CD8-positive, alpha-beta memory T cell (primary cell): ENCODE results near the gene SH2D3C. TPM values are rescaled to one million over a fixed set of nuclear protein-coding genes. Genes with fewer than 3 reads are reported as not detected.

Experiments used
- CTCF ChIA-PET: fragments of 350-600 bp; sonication (Branson Sonifier 250); formaldehyde crosslinking; loops from one replicate; lab custom pipeline; 2021; ENCODE audit warnings: antibody characterized with exemption; lab: Charles Lee
- POLR2A ChIA-PET: fragments of 350-600 bp; sonication (Branson Sonifier 250); formaldehyde crosslinking; loops from one replicate; lab custom pipeline; 2021; ENCODE audit warnings: antibody characterized with exemption; lab: Charles Lee
- DNase-seq, 5 donors: peaks; one replicate each; pipeline versions ENCODE4 v3.0.0 to v3.0.0-alpha.2; 2020 to 2022; ENCODE audit warnings: mixed read lengths in 1 of 5
- H3K27ac ChIP-seq: one replicate; pipeline ENCODE4 v1.7.0; 2013; ENCODE audit warnings: low read depth, mild to moderate bottlenecking, low read length, moderate library complexity
- H3K27me3 ChIP-seq: 2 replicates; pipeline ENCODE4 v1.7.0; 2013; ENCODE audit warnings: low read length, mild to moderate bottlenecking; ENCODE audit not compliant: insufficient read depth, poor library complexity, severe bottlenecking
- H3K36me3 ChIP-seq: 2 replicates; pipeline ENCODE4 v1.7.0; 2013; ENCODE audit warnings: mild to moderate bottlenecking, low read length, moderate library complexity; ENCODE audit not compliant: insufficient read depth
- H3K4me1 ChIP-seq: 2 replicates; pipeline ENCODE4 v1.7.0; 2013; ENCODE audit warnings: mild to moderate bottlenecking, low read length, moderate library complexity; ENCODE audit not compliant: insufficient read depth
- H3K4me3 ChIP-seq: 2 replicates; pipeline ENCODE4 v1.7.0; 2013; ENCODE audit warnings: mild to moderate bottlenecking, low read length
- H3K9me3 ChIP-seq: 2 replicates; pipeline ENCODE4 v1.7.0; 2013; ENCODE audit warnings: mild to moderate bottlenecking, low read length
- H3K27ac Mint-ChIP-seq, 8 donors: one replicate each; pipeline ENCODE4 v1.8.0; 2020 to 2021; ENCODE audit warnings: mixed read lengths in 8 of 8, mild to moderate bottlenecking in 6 of 8, inconsistent platforms in 3 of 8, moderate library complexity in 3 of 8
- H3K27me3 Mint-ChIP-seq, 2 donors: one replicate each; pipeline ENCODE4 v1.8.0; 2020 to 2021; ENCODE audit warnings: mixed read lengths in 2 of 2, mild to moderate bottlenecking in 1 of 2, moderate library complexity in 1 of 2
- H3K36me3 Mint-ChIP-seq, 3 donors: one replicate each; pipeline ENCODE4 v1.8.0; 2020 to 2021; ENCODE audit warnings: mixed read lengths in 3 of 3, inconsistent platforms in 1 of 3, mild to moderate bottlenecking in 1 of 3
- H3K4me1 Mint-ChIP-seq, 3 donors: one replicate each; pipeline ENCODE4 v1.8.0; 2020 to 2021; ENCODE audit warnings: mixed read lengths in 3 of 3, inconsistent platforms in 1 of 3, mild to moderate bottlenecking in 1 of 3
- H3K4me3 Mint-ChIP-seq, 7 donors: one replicate each; pipeline ENCODE4 v1.8.0; 2020 to 2021; ENCODE audit warnings: mixed read lengths in 7 of 7, mild to moderate bottlenecking in 6 of 7, moderate library complexity in 4 of 7, inconsistent platforms in 2 of 7
- H3K9me3 Mint-ChIP-seq, 5 donors: one replicate each; pipeline ENCODE4 v1.8.0; 2020 to 2022; ENCODE audit warnings: mixed read lengths in 5 of 5, mild to moderate bottlenecking in 3 of 5, moderate library complexity in 2 of 5, inconsistent platforms in 1 of 5
- polyA plus RNA-seq: library from polyadenylated mRNA; unstranded; fragments of 300-500 nt; fragmentation: Illumina TruSeq; gene quantifications from one replicate; pipeline ENCODE4 v1.2.3, GENCODE V29; 2021
- total RNA-seq, 2 experiments: library from RNA; stranded (reverse); gene quantifications; one replicate each; pipeline ENCODE4 v1.2.3, GENCODE V29; 2021

Gene SH2D3C
- total and polyA plus RNA-seq, 3 experiments from 2014 or later, result 13.9 to 50.7 (median 14.1) TPM

DNA sequence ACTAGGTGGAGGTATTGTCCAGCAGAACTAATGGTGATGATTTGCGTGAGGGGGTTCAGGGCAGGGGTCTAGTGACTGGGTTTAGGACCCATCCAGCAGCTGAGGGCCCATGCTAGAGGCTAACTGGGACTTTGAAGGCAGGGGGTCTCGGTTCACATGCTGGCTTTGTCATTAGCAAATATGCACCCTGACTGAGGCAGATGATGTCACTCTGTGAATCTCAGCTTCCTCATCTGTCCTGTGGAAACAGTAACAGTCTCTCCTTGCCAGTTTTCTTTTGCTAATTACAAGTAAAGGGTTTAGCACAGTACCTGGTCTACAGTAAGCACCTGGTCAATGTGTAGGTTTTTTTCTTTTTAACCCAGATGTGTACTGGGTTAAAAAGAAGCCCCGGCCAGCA, 5.2 kb downstream of the SH2D3C start:
- no peak overlapping the region for H3K27ac ChIP-seq
- DNase-seq, result no peak
- no peaks in the 10 kb centered on the region for H3K27me3 ChIP-seq
- Mint-ChIP-seq H3K27me3 (no peaks in the 10 kb centered on the region), H3K9me3 (no peaks in the 10 kb centered on the region), H3K27ac (peak overlapping the region in 6 of 8 donors; percentile 10 to 98 (median 70)), H3K36me3 (peaks cover 0 to 51% (median 6%) of the 10 kb centered on the region in 3 donors), H3K4me1 (peaks cover 53 to 72% (median 70%) of the 10 kb centered on the region in 3 donors), H3K4me3 (peak overlapping the region in 1 of 7 donors; percentile 59)
- ChIA-PET POLR2A (interaction anchor here (0.6 to 1.0 kb wide), 2 partner anchors 12 to 29 kb away, joined by 3 to 6 read pairs; partner anchors contain the start of gene CDK9), CTCF (interaction anchor here (1.5 to 4.5 kb wide), 3 partner anchors 12 to 96 kb away, joined by 7 to 24 read pairs (median 17); partner anchors contain the start of genes CDK9 and TOR2A)
- H3K4me3 ChIP-seq, result no peak overlapping the region
- no peaks in the 10 kb centered on the region for H3K9me3 ChIP-seq
- peaks cover 52% of the 10 kb centered on the region for H3K4me1 ChIP-seq
- H3K36me3 ChIP-seq, result peaks cover 17% of the 10 kb centered on the region

DNA sequence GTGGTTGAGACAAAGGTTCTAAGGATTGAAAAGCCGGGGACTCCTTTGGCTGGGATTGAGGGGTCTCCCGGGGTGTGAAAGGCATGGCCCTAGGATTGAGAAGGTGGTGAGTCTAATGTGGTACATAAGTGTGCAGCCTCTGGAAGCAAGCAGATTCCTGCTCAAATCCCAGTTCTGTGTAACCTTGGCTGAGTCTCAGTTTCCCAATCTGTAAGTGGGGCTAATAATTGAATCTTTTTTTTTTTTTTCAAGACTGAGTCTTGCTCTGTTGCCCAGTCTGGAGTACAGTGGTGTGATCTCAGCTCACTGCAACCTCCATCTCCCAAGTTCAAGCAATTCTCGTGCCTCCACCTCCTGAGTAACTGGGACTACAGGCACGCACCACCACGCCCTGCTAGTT, 5.9 kb downstream of the SH2D3C start:
- Histone ChIP-seq H3K4me3 (no peak overlapping the region), H3K9me3 (no peaks in the 10 kb centered on the region), H3K4me1 (peaks cover 59% of the 10 kb centered on the region), H3K27me3 (no peaks in the 10 kb centered on the region), H3K27ac (no peak overlapping the region), H3K36me3 (peaks cover 17% of the 10 kb centered on the region)
- Mint-ChIP-seq H3K27me3 (no peaks in the 10 kb centered on the region), H3K27ac (peak overlapping the region in 5 of 8 donors; percentile 29 to 98 (median 61)), H3K4me3 (peak overlapping the region in 2 of 7 donors; percentile 22 to 64), H3K4me1 (peaks cover 53 to 74% (median 72%) of the 10 kb centered on the region in 3 donors), H3K36me3 (peaks cover 0 to 51% (median 5%) of the 10 kb centered on the region in 3 donors), H3K9me3 (no peaks in the 10 kb centered on the region)
- ChIA-PET CTCF (interaction anchor here (1.0 to 4.5 kb wide), 4 partner anchors 10 to 97 kb away, joined by 3 to 69 read pairs (median 16); partner anchors contain the start of genes CDK9 and TOR2A), POLR2A (interaction anchor here (1.0 kb wide), 1 partner anchor 13 kb away, joined by 3 read pairs; the partner anchor contains the start of gene CDK9)
- no peak for DNase-seq

DNA sequence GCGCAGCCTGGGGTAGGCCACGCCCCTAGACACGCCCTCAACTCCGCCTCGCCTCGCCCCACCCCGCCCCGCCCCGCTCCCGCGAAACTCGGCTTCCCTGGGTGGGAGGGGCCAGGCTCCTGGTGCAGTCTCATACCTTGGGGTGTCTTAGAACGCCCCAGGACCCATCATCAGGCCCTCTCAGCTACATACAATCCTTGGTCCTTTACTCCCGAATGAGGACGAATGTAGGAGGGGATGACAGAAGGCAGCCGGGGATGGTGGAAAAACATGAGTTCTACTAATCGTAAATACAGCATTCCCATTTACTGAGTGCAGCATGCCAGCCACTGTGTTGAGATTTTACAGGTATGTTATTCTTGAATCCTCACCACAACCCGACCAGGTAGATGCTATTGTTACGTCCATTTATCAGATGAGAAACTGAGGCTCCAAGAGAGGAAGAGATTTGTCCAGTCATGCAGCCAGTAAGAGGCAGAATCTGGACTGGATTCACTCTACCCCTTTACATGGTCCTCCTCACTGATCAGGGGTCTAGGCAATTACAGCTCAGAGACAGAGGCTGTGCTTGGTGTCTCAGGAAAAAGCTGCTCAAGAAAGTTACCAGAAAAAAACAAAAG, 6.8 kb downstream of the SH2D3C start:
- H3K4me1 Mint-ChIP-seq, result peaks cover 60 to 78% (median 75%) of the 10 kb centered on the region in 3 donors
- peak overlapping the region; percentile 80 to 96 (median 89) for H3K4me3 Mint-ChIP-seq
- peak overlapping the region; percentile 14 for H3K4me3 ChIP-seq
- H3K9me3 Mint-ChIP-seq, result no peaks in the 10 kb centered on the region
- H3K36me3 Mint-ChIP-seq, result peaks cover 0 to 55% (median 4%) of the 10 kb centered on the region in 3 donors
- no peak for DNase-seq
- H3K27me3 Mint-ChIP-seq, result no peaks in the 10 kb centered on the region
- peak overlapping the region; percentile 14 for H3K27ac ChIP-seq
- no peaks in the 10 kb centered on the region for H3K9me3 ChIP-seq
- peak overlapping the region; percentile 86 to 99 (median 98) for H3K27ac Mint-ChIP-seq
- CTCF ChIA-PET, result interaction anchor here (0.7 to 4.5 kb wide), 9 partner anchors 10 to 148 kb away, joined by 3 to 69 read pairs (median 3); partner anchors contain the start of genes CDK9 and TOR2A
- H3K27me3 ChIP-seq, result no peaks in the 10 kb centered on the region
- peaks cover 17% of the 10 kb centered on the region for H3K36me3 ChIP-seq
- H3K4me1 ChIP-seq, result peaks cover 68% of the 10 kb centered on the region
- POLR2A ChIA-PET, result interaction anchor here (0.5 to 3.7 kb wide), 12 partner anchors 8 to 321 kb away, joined by 3 to 54 read pairs (median 5); partner anchors contain the start of genes CDK9, ST6GALNAC4, ST6GALNAC6 and TOR2A

DNA sequence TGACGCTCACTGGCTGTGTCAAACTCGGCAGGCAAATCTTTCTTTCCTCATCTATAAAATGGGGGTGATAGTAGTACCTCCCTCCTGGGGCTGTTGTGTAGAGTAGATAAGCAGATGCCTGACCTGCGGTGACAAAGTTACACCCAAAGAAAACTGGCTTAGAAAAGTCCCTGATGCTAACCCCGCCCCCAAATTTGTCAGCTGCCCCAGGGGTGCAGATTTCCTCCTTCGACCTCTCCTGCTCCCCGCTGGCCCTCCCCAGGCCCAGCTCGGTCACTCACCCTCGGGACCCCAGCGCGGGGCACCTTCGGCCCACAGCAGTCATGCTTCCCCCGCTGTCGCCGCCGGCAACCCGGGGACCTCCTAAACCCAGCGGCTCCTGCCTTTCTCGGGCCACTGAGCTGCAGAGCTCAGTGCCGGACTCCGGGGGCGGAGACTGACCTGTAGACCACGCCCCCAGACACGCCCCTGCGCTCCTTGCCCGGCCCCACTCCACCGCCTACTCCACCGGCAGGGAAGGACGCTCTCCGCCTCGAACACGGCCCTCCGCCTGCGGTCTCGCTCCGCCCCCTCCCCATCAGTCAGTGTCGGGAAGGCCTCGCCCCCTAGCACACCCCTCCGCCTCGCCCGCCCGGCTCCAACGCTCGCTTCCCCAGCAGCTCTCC, 7.4 kb downstream of the SH2D3C start:
- peak overlapping the region; percentile 71 for H3K4me3 ChIP-seq

DNA sequence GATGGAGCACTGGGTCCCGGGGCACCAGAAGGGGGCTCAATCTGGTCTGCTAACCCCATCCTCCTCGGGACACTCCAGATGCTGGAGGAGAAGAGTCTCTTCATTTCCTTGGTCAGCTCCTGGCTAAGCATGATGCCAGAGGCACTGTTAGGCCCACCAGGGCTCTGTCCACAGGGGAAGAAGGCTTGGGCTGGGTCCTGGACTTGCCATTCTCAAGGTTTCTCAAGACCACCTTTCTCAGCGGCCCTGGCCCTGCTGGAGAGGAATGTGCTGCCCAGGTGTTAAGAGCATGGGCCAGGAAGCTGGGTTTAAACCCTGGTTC, 7.9 kb downstream of the SH2D3C start:
- Mint-ChIP-seq H3K9me3 (no peaks in the 10 kb centered on the region), H3K4me3 (peak overlapping the region; percentile 80 to 96 (median 89)), H3K27me3 (no peaks in the 10 kb centered on the region), H3K36me3 (peaks cover 0 to 60% (median 10%) of the 10 kb centered on the region in 3 donors), H3K27ac (peak overlapping the region; percentile 86 to 99 (median 98)), H3K4me1 (peaks cover 64 to 83% (median 77%) of the 10 kb centered on the region in 3 donors)
- H3K27me3 ChIP-seq, result no peaks in the 10 kb centered on the region
- H3K4me3 ChIP-seq, result peak overlapping the region; percentile 71
- peak overlapping the region; percentile 77 for H3K27ac ChIP-seq
- POLR2A ChIA-PET, result interaction anchor here (0.6 to 3.7 kb wide), 10 partner anchors 10 to 320 kb away, joined by 3 to 54 read pairs (median 6); partner anchors contain the start of genes CDK9, ST6GALNAC4, ST6GALNAC6 and TOR2A
- CTCF ChIA-PET, result interaction anchor here (0.8 to 4.5 kb wide), 7 partner anchors 8 to 136 kb away, joined by 3 to 69 read pairs (median 4); partner anchors contain the start of genes CDK9, SH2D3C and TOR2A
- no peaks in the 10 kb centered on the region for H3K9me3 ChIP-seq
- peaks cover 73% of the 10 kb centered on the region for H3K4me1 ChIP-seq
- DNase-seq, result peak in 1 of 5 donors; percentile 57
- H3K36me3 ChIP-seq, result peaks cover 19% of the 10 kb centered on the region

More for the DNA sequence above, 7.4 kb downstream of the SH2D3C start:
- Mint-ChIP-seq H3K4me3 (peak overlapping the region; percentile 80 to 96 (median 89)), H3K27me3 (no peaks in the 10 kb centered on the region), H3K27ac (peak overlapping the region; percentile 86 to 99 (median 98)), H3K36me3 (peaks cover 0 to 55% (median 6%) of the 10 kb centered on the region in 3 donors), H3K9me3 (no peaks in the 10 kb centered on the region), H3K4me1 (peaks cover 61 to 79% (median 75%) of the 10 kb centered on the region in 3 donors)
- peak; percentile 85 to 96 (median 90) for DNase-seq
- ChIA-PET POLR2A (interaction anchor here (0.5 to 3.7 kb wide), 11 partner anchors 9 to 320 kb away, joined by 3 to 54 read pairs (median 5); partner anchors contain the start of genes CDK9, ST6GALNAC4, ST6GALNAC6 and TOR2A), CTCF (interaction anchor here (0.7 to 4.5 kb wide), 8 partner anchors 9 to 148 kb away, joined by 3 to 69 read pairs (median 4); partner anchors contain the start of genes CDK9 and TOR2A)
- H3K27me3 ChIP-seq, result no peaks in the 10 kb centered on the region
- H3K9me3 ChIP-seq, result no peaks in the 10 kb centered on the region
- peaks cover 73% of the 10 kb centered on the region for H3K4me1 ChIP-seq
- peaks cover 17% of the 10 kb centered on the region for H3K36me3 ChIP-seq
- peak overlapping the region; percentile 77 for H3K27ac ChIP-seq

DNA sequence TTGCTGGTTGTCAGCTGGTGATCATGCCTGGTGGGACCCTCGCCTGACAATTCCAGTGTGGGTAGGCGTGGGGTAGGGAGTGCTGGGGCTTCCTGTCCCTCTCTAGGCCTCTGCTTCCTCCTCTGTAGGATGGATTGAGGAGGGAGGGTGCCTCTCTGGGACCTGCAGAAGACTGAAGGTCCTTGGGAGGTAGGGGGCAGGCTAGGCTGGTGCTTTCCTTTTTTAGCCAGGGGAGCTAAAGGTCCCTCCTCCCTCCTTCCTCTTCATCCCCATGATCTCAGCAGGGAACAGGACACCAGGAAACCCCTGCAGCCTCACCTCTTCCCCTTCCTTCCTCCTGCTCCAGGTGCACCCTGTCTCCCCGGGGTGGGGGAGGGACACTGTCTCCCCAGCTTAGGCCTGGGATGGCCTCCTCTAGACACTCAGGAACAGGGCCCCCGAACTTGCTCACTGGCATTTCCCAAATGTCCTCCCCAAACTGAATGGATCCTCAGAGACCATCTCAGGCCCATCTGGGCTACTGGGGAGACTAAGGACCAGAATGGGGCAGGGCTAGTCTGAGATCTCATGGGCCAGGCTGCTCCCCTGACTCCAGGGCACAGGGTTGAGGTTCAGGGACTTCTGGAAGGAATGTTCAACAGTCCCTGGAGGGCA, 8.4 kb downstream of the SH2D3C start:
- Histone ChIP-seq H3K36me3 (peaks cover 24% of the 10 kb centered on the region), H3K4me1 (peaks cover 78% of the 10 kb centered on the region), H3K4me3 (peak overlapping the region; percentile 71), H3K9me3 (no peaks in the 10 kb centered on the region), H3K27ac (peak overlapping the region; percentile 77), H3K27me3 (no peaks in the 10 kb centered on the region)
- no peaks in the 10 kb centered on the region for H3K9me3 Mint-ChIP-seq
- peak overlapping the region; percentile 86 to 99 (median 98) for H3K27ac Mint-ChIP-seq
- H3K27me3 Mint-ChIP-seq, result peaks cover 0 to under 1% of the 10 kb centered on the region in 2 donors
- peaks cover 0 to 65% (median 12%) of the 10 kb centered on the region in 3 donors for H3K36me3 Mint-ChIP-seq
- peaks cover 69 to 86% (median 82%) of the 10 kb centered on the region in 3 donors for H3K4me1 Mint-ChIP-seq
- no peak for DNase-seq
- CTCF ChIA-PET, result interaction anchor here (0.9 to 4.5 kb wide), 6 partner anchors 8 to 100 kb away, joined by 3 to 69 read pairs (median 14); partner anchors contain the start of genes CDK9, SH2D3C and TOR2A
- H3K4me3 Mint-ChIP-seq, result peak overlapping the region; percentile 80 to 96 (median 89)
- POLR2A ChIA-PET, result interaction anchor here (0.7 to 3.7 kb wide), 5 partner anchors 14 to 54 kb away, joined by 3 to 54 read pairs (median 9); partner anchors contain the start of genes CDK9, TOR2A and TTC16
